SU-DHL-6 (cell line): ENCODE results near the gene ZP2.

Source experiments
- CTCF ChIP-seq: fragments of 200-600 bp; sonication (generic); IDR thresholded peaks from one replicate; pipeline ENCODE4 v1.5.1; 2017; ENCODE audit warnings: antibody characterized with exemption, mild to moderate bottlenecking, low read length, moderate library complexity; ENCODE audit not compliant: insufficient read depth, poor library complexity, severe bottlenecking
- EZH2phosphoT487 ChIP-seq: fragments of 200-600 bp; sonication (generic), shearing (Covaris generic); conservative IDR thresholded peaks from 2 replicates; pipeline ENCODE4 v1.6.1; 2018; ENCODE audit warnings: mild to moderate bottlenecking, antibody characterized with exemption, low read length, moderate library complexity, mixed read lengths

GRCh38 chr16:21244518-21245215, 33.3 kb upstream of the ZP2 start:
- TF ChIP-seq CTCF (no peak), EZH2phosphoT487 (no peak)
